HG03025 (cell line): ENCODE data around the gene PM20D1.
A peak's percentile ranks its signal among the peaks of the same experiment; 100 is the strongest.
"Not testable (repeated sequence)": the region's sequence is repeated elsewhere in the genome, so short reads cannot be mapped to it uniquely, and the experiment has no call there.

Experiments used
- ATAC-seq: cut with Tn5 transposase; IDR thresholded peaks from one replicate; pipeline ENCODE4 v1.9.1; 2021; ENCODE audit warnings: mild to moderate bottlenecking, moderate library complexity; ENCODE audit not compliant: unreplicated experiment, low FRiP score

PM20D1 gene

DNA sequence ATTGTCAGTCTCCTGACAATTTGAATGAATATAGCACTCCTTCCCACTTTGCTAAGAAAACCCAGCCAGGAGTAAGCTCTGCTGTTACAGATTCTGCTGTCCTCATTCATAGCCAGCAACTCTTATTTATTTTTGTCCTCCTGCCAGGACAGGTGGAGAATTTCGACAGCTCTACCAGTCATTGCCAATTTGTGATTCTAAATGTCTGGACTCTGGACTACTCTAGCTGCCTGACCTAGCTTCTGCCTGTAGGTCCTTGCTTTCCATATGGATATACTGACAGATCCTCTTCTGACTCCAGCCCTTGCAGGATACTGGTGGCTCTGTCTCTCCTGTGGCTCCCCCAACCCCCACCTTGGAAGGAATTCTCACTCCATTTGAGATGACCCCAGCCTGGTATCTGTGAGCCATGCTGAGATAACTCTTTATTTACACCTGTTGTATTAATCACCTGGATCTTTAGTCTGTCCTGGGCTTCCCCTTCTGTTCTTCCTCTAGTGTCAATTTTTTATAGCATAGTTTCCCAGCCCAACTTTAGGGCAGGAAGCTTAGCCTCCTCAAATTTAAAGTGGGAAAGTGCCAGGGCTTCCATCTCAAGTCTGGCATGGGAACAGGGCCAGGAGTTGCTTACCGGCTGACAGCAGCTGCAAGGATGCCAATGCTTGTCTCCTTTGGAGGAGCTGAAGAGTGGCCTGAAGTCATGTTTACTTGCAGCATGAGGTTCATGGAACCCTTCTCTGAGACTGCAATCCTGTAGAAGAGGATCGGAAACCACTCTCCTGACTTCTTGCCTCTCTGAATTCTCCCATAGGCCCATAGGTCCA lies 6.7 kb downstream of the PM20D1 start:
- ATAC-seq = no peak

- no peak for ATAC-seq
These were observed 7.7 kb downstream of the PM20D1 start for GRCh38 chr1:205842229-205842628.

DNA sequence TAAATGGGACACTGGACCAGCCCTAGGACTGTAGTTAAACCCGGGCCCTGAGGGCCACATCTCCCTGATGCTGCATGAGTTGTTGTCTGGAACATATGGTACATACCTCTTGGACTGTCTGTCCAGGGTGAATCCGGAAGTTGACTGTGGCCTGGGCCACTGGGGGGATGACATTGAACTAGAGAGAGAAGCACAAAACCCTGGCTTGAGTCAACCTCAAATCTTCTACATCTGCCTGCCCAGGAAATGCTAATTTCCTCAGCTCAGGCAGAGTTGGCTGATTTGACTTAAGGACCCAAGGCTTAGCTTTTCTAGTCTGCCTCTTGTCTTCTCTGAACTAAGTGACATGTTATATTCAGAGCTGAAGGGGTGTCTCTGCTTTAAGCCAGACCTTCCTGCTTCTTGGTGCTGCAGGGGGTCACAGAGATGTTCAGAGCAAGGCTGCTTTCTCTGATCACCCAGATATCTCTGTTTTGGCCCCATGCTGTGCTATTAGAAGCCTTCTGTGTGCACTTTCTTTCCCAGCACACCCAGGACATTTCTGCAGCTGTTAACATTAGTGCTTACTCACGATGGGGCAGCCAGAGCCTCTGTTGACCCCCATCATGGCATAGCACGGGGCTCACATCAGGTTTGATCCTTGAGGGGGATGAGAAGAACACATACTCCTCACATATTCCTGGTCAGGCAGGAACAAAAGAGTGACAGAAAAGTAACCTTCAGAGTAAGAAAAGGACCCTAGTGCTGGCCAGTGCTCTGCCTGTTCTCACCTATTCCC lies 9.6 kb downstream of the PM20D1 start:
- ATAC-seq = no peak

DNA sequence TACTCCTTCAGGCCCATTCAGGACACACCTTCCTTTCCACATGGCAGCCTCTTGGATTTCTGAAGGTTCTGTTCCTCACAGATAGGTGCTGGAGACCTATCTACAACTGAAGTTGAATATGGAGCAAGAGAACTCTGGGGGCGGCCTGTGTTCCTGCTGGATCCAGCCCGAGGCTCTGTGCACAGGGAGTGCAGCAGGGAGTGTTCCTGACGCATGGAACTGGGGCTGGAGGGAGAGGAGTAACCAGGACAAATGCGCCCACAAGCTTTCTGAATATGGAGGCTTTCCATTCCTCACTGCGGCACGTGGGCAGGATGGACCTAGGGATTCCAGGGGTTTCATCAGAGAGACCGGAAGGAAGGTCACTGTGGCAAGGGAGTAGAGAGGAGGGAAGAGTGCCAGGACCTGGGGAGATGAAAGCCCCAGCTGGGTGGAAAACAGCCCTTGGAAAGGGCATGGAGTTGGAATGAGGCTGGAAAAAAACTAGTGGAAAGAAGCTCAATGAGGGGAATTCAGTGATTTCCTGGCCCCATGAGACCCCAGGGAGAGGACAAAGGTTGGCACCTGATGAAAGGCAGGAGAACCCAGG lies 12.5 kb downstream of the PM20D1 start:
- no peak for ATAC-seq

GRCh38 chr1:205834751-205835150 lies 15.2 kb downstream of the PM20D1 start:
- ATAC-seq = no peak

GRCh38 chr1:205832326-205832751 lies 17.6 kb downstream of the PM20D1 start:
- ATAC-seq = no peak

DNA sequence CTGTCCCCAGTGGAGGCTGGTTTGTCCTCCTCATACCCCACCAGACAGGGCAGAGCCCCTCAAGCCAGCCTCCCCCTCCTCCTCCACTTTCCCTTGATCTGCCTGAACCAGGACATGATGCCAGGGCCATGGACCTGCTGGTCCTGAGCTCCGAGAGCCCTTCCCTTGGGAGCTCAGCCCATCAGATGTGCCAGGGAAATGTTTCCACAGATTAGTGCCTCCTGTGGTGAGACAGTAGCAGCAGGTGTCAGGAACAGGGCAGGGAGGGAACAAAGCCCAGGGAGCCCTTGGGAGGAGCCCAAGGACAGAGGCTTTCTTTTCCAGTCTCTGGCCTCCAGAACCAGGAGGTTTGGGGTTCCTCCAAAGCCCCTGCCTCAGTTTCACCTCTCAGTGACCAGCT lies 22.3 kb downstream of the PM20D1 start:
- ATAC-seq = no peak

GRCh38 chr1:205826995-205827394 lies 22.9 kb downstream of the PM20D1 start:
- ATAC-seq = no peak

- no peak for ATAC-seq
These were observed 23.7 kb downstream of the PM20D1 start for GRCh38 chr1:205826016-205826806.

DNA sequence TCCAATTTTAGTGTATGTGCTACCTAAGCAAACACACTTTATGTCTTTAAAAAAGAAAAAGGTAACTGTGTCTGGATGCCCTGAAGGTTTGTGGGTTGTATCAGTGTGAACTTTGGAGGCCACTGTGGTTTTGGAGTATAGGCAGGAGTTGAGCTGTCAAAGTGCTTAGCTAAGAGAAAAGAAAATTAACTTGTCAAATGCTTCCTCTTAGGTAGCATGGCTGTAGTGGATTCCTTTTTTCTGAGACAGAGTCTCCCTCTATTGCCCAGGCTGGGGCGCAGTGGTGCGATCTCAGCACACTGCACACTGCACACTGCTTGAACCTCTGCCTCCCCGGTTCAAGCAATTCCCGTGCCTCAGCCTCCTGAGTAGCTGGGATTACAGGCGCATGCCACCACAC lies 25.8 kb downstream of the PM20D1 start:
- ATAC-seq = no peak

GRCh38 chr1:205823260-205823659 lies 26.7 kb downstream of the PM20D1 start:
- not testable (repeated sequence) for ATAC-seq

DNA sequence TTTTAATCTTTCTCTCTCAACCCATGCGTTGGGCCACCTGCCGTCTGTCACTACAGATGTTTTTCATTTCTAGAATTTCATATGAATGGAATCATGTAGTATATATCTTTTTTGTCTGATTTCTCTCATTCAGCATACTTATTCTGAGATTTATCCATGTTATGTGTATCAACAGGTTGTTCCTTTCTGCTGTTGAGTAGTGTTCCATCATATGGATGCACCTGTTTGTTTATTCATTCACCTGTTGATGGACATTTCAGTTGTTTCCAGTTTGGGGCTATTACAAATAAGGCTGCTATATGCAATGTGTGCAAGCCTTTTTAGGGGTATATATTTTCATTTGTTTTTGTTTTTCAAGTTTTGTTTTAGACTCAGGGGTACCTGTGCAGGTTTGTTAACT lies 27.5 kb downstream of the PM20D1 start:
- ATAC-seq = no peak

GRCh38 chr1:205817988-205818387 lies 31.9 kb downstream of the PM20D1 start:
- ATAC-seq = no peak

DNA sequence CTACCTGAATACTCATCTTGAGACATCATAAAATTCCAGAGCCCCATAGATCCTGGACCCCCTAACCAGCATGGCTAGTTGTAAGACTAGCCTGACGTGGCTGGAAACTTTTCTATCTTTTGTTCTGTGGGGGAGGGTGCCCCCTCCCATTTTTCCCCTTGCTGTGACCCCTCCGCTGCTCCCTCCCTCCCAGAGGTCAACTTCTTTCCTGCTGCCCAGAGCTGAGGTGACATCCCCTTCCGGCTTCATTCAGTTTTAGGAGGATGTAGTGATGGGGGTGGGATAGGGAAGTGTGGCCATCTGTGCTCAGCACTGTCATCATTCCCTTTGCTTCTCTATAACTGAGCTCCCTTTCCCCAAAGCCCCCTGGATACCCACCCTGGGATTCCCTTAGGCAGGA lies 32.6 kb downstream of the PM20D1 start:
- no peak for ATAC-seq

- no peak for ATAC-seq
These were observed 36.2 kb downstream of the PM20D1 start for GRCh38 chr1:205813755-205814058.

- ATAC-seq = peak; percentile 80
These were observed 36.8 kb downstream of the PM20D1 start, which contains the start of gene SLC41A1 for GRCh38 chr1:205812878-205813754. SLC41A1 (minus strand) TSS chr1:205813198; CDS start chr1:205810441, 2,757 bp downstream.

- ATAC-seq = no peak
These were observed 37.6 kb downstream of the PM20D1 start for GRCh38 chr1:205812271-205812877.

DNA sequence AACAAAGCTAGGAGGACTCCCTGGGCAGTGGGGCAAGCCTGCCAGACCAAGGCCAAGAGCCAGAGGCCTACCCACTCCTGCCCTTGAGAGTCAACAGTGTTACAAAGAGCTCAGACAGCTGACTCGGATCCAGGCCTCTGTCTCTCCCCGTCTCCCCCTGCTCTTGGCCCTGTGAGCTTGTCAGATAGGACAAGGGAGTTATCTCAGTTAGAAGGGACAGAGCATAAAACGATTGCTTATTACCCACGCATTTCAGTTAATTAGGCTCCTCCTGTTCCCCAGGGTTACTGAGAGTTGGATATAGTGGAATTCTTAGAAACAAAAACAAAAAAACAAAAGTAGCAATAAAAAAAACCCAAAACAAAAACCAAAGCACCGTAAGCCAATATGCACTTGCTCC lies 38.3 kb downstream of the PM20D1 start:
- ATAC-seq = no peak

DNA sequence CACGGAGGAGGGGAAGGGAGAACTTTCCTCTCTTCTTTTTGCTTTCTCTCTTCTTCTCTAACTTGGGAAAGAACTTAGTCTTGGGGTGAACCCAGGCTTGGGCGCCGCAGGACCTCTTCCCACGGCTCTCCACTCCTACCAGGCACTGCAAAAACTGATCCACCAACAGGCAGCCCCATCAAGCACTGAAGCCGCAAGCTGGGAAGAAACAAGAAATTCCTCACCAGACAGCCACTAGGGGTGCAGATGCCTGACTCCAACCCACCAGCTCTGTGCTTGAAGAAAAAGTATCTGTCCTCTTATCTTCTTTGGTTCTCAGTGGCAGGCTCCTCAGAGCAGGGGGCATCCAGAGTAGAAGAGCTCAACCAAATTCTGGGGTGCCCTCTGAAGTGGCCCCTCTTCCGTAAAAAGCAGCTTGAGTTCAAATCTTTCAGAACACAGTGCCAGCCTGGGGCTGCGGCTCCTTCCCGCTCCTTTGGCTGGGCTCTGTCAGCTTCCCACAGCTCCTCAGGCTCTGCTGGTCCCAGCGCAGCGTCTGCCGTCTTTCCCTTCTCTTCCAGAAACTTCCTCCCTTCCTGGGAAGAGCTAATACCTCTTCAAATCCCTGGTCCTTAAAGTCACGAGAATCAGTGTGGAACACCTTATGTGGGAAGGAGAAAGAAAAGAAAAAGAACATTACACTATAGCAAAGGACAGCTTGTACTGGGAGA lies 39.3 kb downstream of the PM20D1 start:
- ATAC-seq = no peak
